GM21576 (cell line): ENCODE data around the gene NKD1.

ENCODE experiments used
- ATAC-seq: cut with Tn5 transposase; IDR thresholded peaks from one replicate; pipeline ENCODE4 v1.9.1; 2021; ENCODE audit warnings: mild to moderate bottlenecking, moderate library complexity; ENCODE audit not compliant: unreplicated experiment

NKD1 gene

DNA sequence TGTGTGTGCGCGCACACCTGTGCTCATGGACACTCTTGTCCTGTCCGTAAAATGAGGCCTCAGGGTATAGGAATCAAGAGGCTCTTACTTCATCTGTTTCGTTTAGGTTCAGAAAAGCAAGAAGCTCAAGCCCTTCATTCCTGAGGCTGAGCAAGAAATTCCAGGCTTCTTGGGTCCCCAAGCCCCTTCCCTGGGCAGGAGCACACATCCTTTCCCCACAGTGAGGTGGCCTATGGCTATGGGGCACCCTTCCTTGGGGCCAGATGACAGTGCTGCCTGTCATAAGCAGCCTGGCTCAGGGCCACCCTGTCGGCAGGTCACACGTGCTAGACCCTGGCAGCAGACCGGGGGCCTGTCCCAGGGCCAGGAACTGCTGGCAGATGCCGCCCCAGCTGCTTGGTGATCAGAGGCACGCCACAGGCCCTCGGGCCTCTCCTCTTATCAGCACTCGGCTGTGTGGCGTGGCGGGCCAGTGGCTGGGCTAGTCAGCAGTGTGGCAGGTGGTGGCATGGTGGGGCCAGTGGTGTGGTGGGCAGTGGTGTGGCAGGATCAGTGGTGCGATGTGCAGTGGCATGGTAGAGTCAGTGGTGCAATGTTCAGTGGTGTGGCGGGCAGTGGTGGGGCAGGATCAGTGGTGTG, 50.2 kb downstream of the NKD1 start:
- no peak for ATAC-seq

DNA sequence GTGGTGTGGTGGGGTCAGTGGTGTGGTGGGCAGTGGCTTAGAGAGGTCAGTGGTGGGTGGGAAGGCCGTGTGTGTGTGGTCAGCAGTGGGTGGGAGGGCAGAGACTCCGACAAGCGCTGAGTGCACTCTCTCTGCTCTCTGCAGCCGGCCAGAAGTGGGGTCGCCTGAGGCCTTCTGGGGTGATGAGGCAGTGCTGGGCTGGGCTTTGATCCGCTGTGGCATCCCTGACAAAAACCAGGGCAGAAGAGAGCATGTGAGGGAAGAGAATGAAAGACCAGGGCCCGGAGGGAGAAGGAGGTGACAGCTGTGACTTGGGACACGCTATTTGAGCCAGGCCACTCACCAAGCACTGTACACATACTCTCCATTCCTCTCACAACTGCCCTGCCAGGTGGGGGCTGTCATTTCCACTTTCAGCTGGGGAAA, 50.8 kb downstream of the NKD1 start:
- ATAC-seq, result no peak

DNA sequence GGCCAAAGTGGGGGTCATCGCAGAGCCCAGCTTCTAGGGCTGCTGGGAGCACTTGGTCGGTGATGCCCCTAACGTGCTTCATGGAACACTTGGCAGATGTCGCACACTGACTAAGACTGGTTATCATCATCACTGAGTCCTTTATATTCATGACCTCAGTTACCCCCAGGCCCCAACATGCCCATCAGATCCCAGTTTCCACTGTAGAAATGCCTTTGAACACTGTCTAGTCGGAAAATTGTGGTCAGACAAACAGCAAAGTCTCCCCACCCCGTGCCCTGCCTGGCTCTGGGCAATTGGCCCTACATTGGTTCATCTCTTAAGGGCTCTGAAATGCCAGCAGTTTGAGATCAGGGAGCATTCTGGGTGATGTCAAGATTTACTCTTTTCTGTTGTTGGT, 51.3 kb downstream of the NKD1 start:
- ATAC-seq, result no peak

DNA sequence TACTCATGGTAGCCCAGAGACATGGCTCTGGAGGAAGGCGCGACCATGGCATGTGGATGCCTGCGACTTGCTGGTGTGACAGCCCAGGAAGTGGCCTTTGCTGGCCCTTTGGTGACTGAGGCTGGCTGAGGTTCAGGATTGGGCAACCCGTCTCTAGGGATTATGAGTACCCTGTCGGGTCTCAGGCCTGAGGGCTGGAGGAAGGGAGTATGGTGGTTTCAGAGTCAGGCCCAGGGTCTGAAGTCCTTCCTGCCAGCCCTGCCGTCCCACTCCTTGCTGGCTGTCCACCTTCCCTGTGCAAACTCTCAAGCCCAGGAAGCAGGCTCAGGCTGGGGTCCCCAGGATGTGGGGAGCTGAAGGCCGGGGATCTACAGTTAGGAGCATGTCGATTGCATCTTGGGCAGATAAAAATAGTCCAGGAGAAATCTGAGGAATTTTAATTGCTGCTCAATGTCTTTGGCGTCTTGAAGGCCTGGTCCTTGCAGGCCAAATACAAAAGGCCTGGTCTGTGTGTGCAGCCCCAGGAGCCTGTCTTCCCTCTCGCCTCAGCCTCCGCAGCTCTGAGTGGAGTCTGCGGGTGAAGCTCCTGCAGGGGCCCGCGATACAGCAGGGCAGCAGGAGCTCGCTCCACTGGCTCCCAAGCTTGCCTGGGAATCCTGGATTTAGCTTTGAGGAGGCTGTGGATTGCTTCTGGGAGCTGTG, 52.5 kb downstream of the NKD1 start:
- no peak for ATAC-seq

DNA sequence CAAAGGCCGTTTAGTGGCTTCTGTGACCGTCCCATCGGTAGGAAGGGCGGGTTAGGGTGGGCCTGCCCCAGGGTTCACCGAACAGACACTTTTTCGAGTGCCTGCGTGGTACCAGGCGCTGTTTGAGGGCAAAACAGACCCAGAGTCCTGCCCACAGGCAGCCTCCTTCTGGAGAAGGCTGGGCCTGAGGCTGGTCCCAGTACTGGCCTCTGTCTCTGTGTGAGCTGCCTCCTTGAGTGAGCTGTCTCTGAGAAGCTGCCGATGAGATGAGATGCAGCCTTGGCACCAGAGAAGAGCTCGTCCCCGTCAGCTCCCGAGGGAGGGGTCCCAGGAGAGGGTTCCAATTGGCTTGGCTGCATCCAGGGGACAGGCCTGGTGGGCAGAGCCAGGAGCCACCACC, 53.1 kb downstream of the NKD1 start:
- no peak for ATAC-seq

DNA sequence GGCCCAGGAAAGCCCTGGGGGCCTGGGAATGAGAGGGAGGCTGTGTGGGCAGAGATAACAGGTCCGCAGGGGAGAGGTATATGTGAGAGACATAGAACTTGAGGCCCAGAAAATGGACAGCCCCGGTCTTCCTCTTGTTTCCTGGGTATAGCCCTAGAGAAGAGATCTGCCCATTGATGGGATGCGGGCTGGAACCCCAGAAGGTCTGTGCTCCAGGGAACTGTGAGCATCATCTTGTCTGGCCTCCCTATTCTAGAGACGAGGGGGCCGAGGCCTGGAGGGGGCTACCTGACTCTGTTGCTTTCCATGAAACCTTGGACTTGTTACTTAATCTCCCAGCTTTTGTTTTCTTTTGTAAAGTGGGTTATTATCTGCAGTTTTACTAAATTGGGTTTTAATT, 53.9 kb downstream of the NKD1 start:
- ATAC-seq, result no peak

DNA sequence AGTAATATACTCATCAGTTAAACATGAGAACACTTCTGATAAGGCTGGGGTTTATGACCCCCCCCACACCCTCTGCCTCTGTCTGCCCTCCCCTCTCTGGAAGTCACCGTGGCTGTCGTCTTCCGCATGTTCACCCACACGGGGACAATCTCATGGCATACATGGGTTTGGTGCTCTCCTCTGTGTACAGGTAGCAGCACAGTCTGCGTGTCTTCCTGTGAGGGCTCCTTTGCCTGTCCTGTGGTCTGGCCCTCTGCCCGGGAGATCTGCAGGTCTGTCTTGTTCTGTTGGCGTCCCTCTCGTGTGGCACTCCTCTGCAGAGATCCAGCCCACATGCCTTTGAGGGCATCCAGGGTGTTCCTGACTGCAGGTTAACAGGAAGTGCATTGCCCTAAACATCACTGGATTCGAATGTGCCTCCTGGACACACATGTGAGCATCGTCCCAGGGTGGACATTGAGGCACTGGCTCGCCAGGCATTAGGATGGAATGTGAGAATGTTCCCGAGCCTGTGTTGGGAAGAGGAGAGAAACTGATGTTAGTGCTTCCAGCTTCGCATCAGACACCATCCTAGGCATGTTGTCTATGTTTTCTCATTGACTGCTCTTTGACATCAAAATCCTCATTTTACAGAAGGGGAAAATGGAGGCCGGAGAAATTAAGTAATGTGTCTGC, 54.5 kb downstream of the NKD1 start:
- ATAC-seq, result no peak

DNA sequence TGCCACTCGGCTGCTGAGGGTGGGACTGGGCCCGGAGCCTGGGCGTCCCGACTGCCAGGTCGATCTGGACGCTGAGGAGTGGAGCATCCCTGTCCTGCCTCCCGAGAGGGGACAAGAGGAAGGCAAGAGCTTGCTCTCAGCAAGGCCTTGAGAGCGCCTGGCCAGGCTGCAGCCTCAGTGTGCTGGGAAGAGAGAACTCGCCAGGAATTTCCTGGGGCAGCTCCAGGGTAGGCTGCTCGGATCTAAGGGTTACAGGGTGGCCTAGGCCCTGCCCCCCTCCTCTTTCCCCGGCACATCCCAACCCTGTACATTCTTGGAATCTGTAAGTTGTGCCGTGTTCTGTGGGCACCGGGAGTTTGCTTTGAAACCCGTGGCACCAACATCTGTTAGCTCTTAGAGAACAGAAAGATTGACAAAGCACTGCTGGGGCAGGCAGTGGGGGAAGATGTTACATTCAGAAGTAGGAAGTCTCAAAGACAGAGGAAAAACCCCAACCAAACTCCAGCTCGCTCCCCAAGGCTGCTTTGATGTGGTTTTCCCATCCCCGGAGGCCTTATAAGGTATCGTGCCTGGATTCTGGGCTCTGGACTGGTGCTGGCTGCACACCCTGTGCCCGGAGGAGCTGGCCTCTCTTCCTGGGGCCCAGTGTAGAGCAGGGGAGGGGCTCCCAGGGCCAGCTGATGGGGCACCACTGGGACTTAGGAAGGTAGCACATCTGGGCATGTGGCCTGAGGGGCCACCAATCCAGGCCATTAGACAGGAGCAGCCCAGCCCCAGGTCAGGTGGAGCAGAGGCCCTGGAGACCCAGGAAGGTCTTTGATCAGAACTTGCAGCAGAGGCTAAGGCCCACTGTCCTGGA, 55.2 kb downstream of the NKD1 start:
- no peak for ATAC-seq

DNA sequence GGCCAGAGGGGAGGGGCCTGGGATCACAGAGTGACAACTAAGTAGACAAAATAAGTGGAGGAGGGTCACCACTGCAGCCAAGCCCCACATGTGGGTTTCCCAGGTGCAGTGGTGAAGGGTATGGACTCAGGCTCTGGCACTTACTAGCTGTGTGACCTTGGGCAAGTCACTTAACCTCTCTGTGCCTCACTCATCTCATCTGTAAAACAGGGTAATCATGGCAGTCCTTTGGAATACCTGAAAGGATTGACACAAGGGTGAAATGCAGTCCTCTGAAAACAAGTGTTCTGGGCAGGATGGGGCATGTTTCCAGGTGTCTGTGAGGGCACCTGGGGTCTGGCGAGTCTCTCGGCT, 55.8 kb downstream of the NKD1 start:
- ATAC-seq, result no peak

DNA sequence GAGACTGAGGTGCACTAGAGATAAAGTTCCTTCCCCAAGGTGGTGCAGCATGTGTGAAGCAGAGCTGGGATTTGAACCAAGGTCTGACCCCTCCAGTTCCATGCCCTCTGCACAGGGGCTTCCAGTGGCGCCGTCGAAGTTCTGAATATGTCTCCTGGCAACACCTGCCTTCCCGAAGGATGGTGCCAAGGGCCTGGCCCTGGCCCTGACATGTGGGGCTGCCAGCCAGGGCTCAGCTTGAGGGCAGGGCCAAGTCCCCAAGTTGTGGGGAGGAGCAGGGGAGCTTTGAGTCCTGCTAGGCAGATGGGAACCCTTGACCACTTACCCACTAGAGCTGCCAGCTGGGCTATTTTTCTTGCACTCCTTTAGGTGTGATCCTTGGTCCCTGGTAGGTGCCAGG, 56.4 kb downstream of the NKD1 start:
- ATAC-seq, result no peak

DNA sequence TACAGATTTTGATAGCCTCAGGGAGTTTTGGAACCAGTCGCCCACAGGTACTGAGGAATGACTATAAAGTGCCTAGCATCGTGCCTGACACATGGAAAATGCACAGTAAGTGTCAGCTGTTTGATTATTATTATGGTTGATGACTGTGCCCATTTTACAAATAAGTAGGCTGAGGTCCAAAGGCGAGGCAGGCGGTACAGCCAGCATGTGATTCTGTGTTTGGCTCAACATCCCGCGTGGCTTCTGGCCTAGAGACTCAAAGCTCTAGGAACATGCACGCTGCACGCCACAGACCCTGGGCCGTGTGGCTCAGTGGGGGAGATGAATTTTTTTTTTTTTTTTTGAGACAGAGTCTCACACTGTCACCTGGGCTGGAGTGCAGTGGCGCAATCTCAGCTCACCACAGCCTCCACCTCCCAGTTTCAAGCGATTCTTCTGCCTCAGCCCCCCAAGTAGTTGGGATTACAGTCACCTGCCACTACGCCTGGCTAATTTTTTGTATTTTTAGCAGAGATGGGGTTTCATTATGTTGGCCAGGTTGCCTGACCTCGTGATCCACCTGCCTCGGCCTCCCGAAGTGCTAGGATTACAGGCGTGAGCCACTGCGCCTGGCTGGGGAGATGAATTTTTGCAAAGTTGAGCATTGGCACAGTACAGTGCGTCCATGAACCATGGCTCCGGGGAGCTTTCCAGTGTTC, 57.7 kb downstream of the NKD1 start:
- no peak for ATAC-seq

DNA sequence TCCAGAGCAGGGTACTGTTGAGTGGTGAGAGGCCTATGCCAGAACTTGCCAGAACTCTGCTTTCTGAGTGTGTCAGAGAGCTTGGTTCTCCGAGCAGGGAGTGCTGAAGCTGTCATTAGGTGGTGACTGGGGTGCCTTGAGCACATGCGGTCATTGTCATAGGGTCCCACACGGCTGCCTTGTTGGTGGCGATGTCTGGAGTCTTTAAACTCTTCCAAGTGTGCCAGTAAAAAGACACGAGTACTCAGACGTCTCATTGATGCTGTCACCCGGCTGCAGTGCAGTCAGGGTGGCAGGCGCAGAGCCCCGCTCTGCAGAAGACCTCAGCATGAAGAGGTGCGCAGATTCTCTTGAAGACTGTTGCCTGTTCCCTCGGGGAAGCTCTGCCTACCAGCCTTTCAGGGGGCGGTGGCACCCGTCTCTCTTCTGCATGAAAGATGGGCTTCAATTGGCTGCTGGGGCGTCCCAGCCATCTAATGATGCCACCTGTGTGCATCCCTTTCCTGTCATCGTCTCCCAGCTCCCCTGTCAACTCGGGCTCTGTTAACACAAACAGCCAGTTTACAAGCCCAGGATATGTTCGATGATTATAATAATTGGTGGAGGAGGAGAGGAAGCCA, 58.3 kb downstream of the NKD1 start:
- no peak for ATAC-seq

DNA sequence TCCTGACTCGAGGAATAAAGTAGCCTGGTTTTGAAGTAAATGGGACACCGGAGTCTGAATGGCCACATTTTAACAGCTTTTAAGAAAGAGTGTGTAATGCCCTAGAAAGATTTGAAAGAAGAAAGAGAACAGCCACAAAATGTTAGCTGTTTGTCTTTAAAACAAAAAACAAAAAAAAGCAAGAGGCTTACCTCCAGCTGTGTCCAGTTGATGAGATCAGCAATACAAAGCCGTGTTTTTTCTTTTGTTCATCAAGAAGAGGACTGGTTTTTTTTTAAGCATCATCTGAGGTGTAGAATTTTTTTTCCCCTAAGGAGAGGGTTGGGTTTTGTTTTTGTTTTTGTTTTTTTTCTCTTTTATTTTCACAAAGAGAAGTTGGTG, 58.8 kb downstream of the NKD1 start:
- ATAC-seq, result no peak

DNA sequence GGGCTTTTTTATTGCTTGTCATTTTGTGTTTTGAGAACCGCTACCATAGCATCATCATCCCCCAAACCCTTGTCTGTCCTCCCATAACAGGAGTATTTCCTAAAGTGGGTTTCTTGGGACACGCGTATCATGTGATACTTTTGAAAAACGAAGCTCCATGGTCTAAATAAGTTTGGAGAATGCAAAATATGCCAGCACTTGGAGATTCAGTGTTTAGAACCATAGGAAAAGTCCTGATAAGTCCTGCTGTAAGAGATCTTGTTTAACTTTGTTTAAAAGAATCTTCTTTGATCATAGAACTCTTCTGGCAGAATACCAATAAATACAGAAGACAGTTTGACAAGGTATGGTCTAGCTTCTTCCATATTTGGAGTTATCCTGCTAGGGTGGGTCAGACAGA, 59.3 kb downstream of the NKD1 start:
- ATAC-seq, result no peak

DNA sequence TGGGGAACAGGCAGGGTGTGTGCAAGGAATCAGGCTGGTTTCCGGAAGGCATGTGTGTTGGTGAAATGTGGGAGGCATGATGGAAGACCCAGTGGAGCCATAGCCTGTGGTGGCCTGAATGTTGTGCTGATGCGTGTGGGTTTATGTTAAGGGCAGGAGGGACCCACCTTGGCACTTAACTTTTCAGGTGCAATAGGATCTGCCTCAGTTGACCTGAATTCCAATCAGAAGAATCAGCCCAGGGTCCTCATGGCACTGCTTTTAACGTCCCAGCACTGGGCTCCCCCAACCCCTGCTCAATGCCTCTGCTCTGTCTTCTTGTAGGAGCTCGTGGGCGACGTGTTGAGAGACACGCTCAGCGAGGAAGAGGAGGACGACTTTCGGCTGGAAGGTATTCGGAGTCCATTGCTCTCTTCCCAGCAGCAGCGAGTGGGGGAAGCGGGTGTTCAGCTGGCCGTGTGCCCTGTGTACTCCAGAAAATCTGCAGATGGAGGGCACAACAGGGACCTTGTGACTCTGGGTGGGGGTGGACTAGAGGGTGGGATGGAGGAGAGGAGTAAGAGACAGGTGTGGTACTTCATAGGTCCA, 59.9 kb downstream of the NKD1 start:
- ATAC-seq, result no peak

DNA sequence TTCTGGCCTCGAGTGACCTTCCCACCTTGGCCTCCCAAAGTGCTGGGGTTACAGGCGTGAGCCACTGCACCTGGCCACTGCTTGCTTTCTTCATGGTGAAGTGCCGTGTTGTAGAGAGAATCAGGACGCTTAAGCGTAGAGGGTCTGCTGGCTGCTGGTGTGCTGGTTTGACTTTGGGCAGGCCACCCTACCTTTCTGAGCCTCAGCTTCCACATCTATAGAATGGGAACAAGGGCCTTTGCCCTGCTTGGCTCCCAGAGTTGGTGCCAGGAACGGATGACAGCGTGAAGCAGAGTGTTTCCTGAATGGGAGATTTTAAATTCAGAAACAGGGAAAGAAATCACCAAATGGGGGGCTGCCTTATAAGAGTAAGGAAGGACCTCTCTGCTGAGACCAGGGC, 60.9 kb downstream of the NKD1 start:
- no peak for ATAC-seq

DNA sequence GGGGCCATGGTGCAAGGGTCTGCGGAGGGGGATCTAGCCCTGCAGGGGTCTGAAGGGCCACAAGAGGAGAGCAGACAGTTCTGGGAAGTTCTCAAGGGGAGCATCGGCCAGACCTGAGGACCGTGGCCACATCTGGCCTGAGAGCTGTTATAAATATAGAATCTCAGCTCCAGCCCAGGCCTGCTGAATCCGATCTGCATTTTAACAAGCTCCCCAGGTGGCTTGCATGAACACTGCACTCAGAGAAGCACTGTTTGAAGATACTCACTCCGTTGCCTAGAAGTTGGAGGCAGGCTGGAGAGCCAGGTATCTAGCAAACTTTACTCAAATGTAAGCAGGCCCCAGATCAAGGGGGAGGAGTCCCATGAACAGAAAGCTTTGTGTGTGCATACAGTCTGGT, 61.3 kb downstream of the NKD1 start:
- ATAC-seq, result no peak

DNA sequence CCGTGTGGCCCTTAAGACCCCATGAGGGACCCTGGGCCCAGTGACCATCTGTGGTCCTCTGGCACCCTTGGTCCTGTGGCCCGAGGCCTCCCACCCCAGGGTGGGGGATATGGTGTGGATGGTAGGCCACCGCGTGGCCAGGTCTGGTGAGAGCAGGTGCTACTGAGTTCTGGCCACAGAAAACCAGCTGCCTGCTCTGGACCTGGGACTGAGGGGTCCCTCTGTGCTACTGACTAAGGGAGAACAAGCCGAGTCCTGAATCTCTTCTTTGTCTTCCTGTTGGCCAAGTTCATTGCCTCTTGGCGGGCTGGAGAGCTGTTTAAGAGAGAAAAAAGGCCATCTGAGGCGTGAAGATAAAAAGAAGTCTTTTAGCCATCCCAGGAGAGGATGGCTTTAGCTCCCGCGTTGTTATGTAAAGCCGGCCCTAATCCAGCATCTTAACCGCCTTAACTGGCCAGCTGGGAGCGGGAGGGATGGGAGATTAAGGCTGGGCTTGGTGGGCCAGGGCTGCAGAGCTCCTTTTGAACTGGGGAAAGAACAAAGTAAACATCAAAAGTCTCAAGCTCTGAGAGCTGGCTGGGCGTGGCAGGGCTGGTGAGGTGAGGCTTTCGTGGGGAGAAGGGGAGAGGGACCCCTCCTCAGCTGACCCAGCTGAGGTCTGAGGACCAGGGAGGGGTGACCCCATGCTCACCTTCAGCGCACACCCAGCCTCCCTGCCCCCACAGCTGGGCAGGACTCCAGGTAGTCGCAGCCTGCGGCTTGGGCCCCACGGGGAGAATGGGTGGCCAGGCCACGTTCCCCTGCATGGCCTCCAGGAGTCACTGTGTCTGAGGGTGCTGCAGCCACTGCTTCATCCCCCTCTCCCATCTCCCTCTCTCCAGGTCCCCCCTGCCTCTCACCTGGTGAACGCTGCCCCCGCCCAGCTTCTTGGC, 62.4 kb downstream of the NKD1 start:
- no peak for ATAC-seq

DNA sequence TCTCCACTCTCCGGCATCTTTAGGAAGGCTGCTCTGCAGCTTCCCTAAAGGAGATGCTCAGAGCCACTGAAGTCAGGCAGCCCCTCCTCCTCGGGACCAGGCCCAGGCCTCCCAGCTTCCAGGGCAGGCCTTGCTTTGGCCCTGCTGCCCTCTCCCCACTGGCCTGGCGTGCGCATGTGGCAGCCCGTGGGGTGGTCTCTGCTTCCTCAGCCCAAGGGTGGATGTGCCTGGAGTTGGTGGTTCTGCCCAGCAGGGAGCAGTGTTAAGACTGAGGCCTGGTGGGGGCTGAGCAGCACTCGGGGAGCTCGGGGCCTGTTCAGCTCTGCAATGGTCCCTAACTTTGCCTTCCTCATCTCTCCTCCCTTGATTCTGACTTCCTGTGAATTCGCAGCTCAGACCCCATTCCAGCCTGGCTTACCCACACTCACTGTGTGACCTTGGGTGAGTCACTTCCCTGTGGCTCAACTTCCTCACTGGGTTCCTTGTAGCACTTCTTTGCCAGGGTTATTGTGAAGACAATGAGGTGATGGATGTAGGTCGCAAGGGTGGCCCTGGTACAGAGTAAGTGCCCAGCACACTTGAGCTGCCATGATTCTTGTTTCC, 63.2 kb downstream of the NKD1 start:
- ATAC-seq, result no peak
